Ishikawa (cell line): ENCODE data around the gene CST8.

Experiments used
- CEBPB ChIP-seq: IDR thresholded peaks from 2 replicates; pipeline ENCODE4 v1.6.1; 2012
- CREB1 ChIP-seq: IDR thresholded peaks from 2 replicates; pipeline ENCODE4 v1.6.1; 2012; ENCODE audit warnings: low read depth
- EGR1 ChIP-seq: IDR thresholded peaks from 2 replicates; pipeline ENCODE4 v1.6.1; 2012
- EP300 ChIP-seq: IDR thresholded peaks from 2 replicates; pipeline ENCODE4 v1.6.1; 2012; ENCODE audit warnings: borderline replicate concordance
- FOXM1 ChIP-seq: IDR thresholded peaks from 2 replicates; pipeline ENCODE4 v1.6.1; 2012; ENCODE audit warnings: low read depth, borderline replicate concordance
- MAX ChIP-seq: IDR thresholded peaks from 2 replicates; pipeline ENCODE4 v1.6.1; 2012
- RAD21 ChIP-seq: IDR thresholded peaks from 2 replicates; pipeline ENCODE4 v1.6.1; 2012; ENCODE audit warnings: low read depth
- TAF1 ChIP-seq: IDR thresholded peaks from 2 replicates; pipeline ENCODE4 v1.6.1; 2012; ENCODE audit warnings: low read depth, mild to moderate bottlenecking
- TCF12 ChIP-seq: IDR thresholded peaks from 2 replicates; pipeline ENCODE4 v1.6.1; 2012; ENCODE audit warnings: low read depth
- TEAD4 ChIP-seq: IDR thresholded peaks from 2 replicates; pipeline ENCODE4 v1.6.1; 2012
- USF1 ChIP-seq: IDR thresholded peaks from 2 replicates; pipeline ENCODE4 v1.6.1; 2012
- YY1 ChIP-seq: IDR thresholded peaks from 2 replicates; pipeline ENCODE4 v1.6.1; 2012; ENCODE audit warnings: low read depth
- TF ChIP-seq, protein P1 (sequence below): IDR thresholded peaks from 2 replicates; pipeline ENCODE4 v1.6.1; 2012; ENCODE audit warnings: low read depth, mild to moderate bottlenecking

GRCh38 chr20:23490817-23491216 is at the start of gene CST8:
- TF ChIP-seq CREB1 (no peak), MAX (no peak), RAD21 (no peak), EP300 (no peak), TCF12 (no peak), TAF1 (no peak), YY1 (no peak), CEBPB (no peak), EGR1 (no peak), USF1 (no peak), TEAD4 (no peak), FOXM1 (no peak)
- TF ChIP-seq, protein P1, sequence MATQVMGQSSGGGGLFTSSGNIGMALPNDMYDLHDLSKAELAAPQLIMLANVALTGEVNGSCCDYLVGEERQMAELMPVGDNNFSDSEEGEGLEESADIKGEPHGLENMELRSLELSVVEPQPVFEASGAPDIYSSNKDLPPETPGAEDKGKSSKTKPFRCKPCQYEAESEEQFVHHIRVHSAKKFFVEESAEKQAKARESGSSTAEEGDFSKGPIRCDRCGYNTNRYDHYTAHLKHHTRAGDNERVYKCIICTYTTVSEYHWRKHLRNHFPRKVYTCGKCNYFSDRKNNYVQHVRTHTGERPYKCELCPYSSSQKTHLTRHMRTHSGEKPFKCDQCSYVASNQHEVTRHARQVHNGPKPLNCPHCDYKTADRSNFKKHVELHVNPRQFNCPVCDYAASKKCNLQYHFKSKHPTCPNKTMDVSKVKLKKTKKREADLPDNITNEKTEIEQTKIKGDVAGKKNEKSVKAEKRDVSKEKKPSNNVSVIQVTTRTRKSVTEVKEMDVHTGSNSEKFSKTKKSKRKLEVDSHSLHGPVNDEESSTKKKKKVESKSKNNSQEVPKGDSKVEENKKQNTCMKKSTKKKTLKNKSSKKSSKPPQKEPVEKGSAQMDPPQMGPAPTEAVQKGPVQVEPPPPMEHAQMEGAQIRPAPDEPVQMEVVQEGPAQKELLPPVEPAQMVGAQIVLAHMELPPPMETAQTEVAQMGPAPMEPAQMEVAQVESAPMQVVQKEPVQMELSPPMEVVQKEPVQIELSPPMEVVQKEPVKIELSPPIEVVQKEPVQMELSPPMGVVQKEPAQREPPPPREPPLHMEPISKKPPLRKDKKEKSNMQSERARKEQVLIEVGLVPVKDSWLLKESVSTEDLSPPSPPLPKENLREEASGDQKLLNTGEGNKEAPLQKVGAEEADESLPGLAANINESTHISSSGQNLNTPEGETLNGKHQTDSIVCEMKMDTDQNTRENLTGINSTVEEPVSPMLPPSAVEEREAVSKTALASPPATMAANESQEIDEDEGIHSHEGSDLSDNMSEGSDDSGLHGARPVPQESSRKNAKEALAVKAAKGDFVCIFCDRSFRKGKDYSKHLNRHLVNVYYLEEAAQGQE: no peak
